Esophagus squamous epithelium (tissue), 4 donors: ENCODE data around the gene ROR2.

ENCODE experiments used
- POLR2A ChIP-seq, 4 donors: fragments of 450-650 bp; IDR thresholded peaks; one replicate each; pipeline ENCODE4 v1.6.1; 2017; ENCODE audit warnings: antibody characterized with exemption in 4 of 4, mild to moderate bottlenecking in 4 of 4, moderate library complexity in 3 of 4
- TF ChIP-seq, protein P1 (sequence below), 6 experiments: fragments of 450-650 bp in 4 of 6; fragments of 200-600 bp in 2 of 6; sonication (generic) in 2 of 6; IDR thresholded peaks; one replicate each; pipeline ENCODE4 v1.5.1; 2016 to 2019; ENCODE audit warnings: antibody characterized with exemption in 6 of 6, mild to moderate bottlenecking in 4 of 6, moderate library complexity in 4 of 6

DNA sequence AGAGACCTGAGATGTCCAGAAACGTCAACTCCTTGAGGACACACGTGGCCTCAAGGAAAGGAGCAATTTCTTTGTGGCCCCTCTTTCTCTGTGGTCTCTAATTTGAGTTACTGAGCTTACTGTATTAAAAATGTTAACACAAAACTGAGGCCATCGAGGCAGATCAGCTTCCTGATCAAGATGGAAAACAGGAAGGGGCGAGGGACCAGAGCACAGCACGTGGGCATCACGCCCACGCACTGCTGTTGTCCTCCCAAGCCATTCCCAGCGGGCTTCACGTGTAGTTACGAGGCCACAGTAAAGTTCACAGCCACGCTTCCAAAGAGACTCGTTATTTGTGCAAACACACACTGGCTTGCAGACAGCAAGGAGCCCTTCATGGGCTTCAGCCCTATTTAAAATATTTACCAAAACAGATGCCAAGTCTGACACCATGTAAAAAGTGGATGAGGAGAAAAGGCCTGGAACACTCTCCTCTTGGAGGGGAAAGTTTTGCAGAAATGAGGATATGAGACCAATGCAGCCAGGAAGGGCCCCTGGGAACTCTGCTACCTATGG lies 149.5 kb downstream of the ROR2 start:
- TF ChIP-seq, protein P1, sequence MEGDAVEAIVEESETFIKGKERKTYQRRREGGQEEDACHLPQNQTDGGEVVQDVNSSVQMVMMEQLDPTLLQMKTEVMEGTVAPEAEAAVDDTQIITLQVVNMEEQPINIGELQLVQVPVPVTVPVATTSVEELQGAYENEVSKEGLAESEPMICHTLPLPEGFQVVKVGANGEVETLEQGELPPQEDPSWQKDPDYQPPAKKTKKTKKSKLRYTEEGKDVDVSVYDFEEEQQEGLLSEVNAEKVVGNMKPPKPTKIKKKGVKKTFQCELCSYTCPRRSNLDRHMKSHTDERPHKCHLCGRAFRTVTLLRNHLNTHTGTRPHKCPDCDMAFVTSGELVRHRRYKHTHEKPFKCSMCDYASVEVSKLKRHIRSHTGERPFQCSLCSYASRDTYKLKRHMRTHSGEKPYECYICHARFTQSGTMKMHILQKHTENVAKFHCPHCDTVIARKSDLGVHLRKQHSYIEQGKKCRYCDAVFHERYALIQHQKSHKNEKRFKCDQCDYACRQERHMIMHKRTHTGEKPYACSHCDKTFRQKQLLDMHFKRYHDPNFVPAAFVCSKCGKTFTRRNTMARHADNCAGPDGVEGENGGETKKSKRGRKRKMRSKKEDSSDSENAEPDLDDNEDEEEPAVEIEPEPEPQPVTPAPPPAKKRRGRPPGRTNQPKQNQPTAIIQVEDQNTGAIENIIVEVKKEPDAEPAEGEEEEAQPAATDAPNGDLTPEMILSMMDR (IDR thresholded peaks at IDR 0.05): no peak
- no peak for TF ChIP-seq POLR2A (IDR thresholded peaks at IDR 0.05)
